NCI-H2107 treated with DMSO at 0.1 percent for 48 hours (cell line): Measurements from ENCODE around the gene NUP35.

Source experiments
- DNase-seq: peaks from one replicate; lab custom pipeline; 2025; ENCODE audit not compliant: unreplicated experiment; lab: John Stamatoyannopoulos, UW

Gene NUP35

GRCh38 chr2:183124222-183124956 is at the start of gene NUP35:
Gene NUP35, plus strand, starts transcription at chr2:183124443. Its CDS starts 15 bp downstream, at chr2:183124458.
- peak; percentile 89 for DNase-seq

- DNase-seq = no peak
These were observed 46.1 kb upstream of the NUP35 start for GRCh38 chr2:183078163-183078463.

- DNase-seq = peak; percentile 97
These were observed 45.6 kb upstream of the NUP35 start, which contains the start of gene DUSP19 for GRCh38 chr2:183078464-183079138. Gene DUSP19, plus strand, starts transcription at chr2:183078747. Its CDS starts 187 bp downstream, at chr2:183078934.

DNA sequence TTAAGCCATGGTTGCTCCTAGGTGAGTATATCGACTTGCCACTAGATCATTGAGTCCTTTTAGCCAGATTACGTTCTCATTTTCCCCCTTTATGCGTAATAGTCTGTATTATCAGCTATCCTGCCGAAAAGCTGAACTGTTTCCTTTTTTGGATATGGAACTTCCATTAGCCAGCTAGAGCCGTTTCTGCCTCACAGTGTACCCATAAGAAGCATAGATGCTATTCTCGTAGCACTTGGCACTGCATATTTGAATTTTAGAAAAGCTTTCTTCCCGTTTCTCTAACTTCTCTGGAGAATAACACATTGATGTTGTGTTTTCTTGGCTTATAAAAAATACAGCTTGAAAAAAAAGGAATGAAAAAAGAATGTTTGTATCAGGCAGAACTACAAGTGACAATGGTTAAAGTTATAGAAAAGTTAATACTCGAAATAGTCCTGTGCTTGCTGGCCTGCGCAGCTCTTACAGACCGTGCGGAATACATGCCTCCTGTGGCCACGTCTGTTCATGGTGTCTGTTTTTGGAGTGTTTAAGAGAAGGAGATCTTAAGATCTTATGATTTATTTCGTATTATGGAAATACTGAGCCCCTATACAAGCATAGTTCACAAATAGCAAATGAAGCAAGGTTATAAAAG is 45.0 kb upstream of the NUP35 start:
- DNase-seq = no peak

- no peak for DNase-seq
These were observed 42.3 kb upstream of the NUP35 start for GRCh38 chr2:183081911-183082310.

DNA sequence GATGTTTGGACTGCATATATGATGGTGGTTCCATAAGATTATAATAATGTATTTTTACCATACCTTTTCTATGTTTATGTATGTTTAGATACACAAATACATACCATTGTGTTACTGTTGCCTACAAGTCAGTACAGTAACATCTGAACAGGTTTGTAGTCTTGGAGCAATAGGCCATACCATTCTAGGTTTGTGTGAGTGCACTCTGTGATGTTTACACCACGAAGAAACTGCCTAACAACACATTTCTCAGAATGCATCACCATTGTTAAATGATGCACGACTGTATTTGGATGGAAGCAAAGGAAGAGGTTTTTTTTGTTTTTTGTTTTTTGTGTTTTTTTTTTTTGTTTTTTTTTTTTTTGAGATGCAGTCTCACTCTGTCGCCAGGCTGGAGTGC is 36.2 kb upstream of the NUP35 start:
- no peak for DNase-seq

- DNase-seq = no peak
These were observed 34.9 kb upstream of the NUP35 start for GRCh38 chr2:183089192-183089851.

DNA sequence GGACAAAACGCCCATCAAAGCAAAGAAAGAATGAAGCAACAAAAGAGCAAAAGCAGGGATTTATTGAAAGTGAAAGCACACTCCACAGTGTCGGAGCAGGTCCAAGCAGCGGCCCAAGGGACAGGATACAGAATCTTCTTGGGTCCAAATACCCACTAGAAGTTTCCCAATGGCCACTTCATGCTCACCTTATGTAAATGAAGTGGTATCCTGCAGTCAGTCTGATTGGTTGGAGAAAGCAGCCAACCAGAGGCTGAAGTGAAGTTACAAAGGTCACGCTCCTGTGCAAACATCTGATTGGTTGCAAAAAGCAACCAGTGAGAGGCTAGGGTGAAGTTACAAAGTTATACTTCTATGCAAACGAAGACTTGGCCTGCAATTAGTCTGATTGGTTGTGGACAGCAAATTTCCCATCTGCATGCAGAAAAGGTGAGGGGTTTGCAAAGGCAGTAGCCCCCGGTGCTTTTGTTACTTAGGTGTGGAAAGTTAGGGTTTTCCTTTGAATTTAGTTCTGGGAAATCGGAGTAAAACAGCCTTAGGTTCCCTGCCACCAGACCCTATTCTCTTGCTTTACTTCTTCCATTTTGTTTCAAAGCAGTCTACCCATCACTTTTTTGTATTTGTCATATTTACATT is 32.8 kb upstream of the NUP35 start:
- DNase-seq = no peak

DNA sequence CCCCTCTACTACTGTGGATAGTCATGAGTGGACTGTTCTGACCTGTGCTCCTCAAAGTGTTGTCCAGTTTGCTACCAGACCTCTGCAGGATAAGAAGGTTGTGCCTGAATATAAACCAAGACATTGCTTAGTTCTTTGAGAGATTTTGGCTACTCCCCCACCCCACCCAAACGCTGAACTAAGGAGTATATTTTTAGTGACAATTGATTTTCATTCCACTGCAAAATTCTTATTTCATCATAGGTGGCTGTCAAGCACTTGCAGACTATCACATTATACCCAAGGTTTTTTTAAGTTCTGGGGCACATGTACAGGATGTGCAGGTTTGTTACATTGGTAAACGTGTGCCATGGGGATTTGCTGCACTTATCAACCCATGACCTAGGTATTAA is 32.3 kb upstream of the NUP35 start:
- no peak for DNase-seq

- no peak for DNase-seq
These were observed 30.2 kb upstream of the NUP35 start for GRCh38 chr2:183093857-183094657.

DNA sequence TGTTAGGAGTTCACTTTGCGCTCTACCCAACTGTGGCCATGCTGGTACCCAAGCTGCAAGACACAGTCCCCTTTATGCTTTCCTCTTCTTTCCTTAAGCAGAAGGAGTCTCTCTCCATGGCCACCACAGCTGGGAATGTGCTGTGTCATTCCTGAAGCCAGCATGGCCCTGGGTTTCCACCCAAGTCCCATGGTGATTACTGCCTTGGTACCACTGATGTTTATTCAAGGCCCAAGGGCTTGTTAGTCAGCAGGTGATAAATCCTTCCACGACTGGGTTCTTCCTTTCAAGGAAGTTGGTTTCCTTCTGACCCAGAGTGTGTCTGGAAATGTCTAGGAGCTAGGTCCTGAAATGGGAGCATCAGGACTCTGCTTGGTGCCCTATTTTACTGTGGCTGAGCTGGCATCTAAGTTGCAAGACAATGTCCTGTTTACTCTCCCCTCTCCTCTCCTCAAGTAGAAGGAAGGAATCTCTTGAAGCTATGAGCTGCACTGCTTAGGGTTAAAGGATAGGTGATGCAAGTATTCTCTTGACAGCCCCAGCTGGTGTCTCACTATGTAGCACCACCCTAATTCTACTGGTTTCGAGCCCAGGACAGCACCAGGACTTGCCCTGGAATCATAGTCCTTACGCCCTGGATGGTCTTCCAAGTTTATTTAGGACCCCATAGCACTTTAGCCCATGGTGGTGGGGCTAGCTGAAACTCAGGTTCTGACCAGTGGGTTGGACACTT is 18.7 kb upstream of the NUP35 start:
- no peak for DNase-seq

DNA sequence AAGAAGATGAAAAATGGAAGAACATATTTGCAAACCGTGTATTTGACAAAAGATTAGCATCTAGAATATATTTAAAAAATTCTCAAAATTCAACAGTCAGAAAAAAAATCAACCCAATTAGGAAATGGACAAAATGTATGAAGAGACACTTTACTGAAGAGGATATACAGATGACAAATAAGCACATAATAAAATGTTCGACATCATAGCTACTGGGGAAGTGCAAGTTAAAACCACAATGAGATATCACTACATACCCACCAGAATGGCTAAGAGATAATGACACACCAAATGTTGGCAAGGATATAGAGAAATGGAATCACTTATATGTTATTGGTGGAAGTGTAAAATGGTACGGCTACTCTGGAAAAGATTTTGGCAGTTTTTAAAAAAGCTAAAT is 11.7 kb upstream of the NUP35 start:
- DNase-seq = no peak

DNA sequence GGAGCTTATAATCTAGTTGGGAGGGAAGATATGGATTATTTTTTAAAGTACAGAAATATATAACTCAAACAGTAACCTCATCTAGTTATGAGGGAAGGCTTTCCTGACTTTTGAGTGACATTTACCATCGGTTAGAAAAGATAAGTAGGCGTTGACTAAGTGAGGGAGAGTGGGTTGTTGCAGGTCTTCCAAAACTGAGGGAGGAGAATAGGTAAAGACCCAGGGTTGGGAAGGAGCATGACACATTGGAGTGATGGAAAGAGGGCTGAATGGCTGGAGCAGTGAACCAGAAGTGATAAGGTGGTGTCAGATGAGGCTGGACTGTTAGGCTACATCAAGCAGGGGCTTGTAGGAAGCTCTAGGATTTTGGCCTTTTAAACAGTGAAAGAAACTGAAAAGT is 10.6 kb upstream of the NUP35 start:
- DNase-seq = no peak

DNA sequence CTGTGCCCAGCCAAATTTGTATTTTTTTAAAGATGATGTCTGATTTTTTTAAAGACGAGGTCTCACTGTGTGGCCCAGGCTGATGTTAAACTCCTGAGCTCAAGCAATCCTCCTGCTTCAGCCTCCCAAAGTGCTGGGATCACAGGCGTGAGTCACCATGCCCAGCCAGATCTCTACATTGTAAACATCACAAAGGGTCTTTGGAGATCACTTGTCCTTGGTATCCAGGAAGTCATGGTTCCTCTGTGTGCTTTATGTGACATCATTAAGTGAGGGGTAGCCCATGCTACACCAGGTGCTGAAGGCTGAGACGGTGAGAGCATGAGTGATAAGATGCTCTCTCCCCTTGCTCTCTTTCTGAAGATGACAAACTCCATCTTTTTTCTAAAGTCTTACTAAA is 7.0 kb upstream of the NUP35 start:
- no peak for DNase-seq

GRCh38 chr2:183123117-183123958 is 905 bp upstream of the NUP35 start:
- no peak for DNase-seq

DNA sequence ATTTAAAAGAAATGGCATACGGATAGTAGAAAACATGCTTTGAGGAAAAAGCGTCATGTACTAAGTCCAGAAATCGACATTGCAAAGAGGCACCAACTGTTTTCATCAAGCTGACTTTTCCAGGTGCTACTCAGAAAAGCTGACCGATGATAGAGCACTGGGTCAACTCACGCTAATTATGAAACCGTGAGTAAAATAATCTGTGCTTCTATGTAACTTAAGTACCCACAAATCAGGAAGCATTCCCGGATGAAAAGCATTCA is 353 bp upstream of the NUP35 start:
- no peak for DNase-seq

GRCh38 chr2:183124957-183125255 is 663 bp downstream of the NUP35 start:
- DNase-seq = no peak

DNA sequence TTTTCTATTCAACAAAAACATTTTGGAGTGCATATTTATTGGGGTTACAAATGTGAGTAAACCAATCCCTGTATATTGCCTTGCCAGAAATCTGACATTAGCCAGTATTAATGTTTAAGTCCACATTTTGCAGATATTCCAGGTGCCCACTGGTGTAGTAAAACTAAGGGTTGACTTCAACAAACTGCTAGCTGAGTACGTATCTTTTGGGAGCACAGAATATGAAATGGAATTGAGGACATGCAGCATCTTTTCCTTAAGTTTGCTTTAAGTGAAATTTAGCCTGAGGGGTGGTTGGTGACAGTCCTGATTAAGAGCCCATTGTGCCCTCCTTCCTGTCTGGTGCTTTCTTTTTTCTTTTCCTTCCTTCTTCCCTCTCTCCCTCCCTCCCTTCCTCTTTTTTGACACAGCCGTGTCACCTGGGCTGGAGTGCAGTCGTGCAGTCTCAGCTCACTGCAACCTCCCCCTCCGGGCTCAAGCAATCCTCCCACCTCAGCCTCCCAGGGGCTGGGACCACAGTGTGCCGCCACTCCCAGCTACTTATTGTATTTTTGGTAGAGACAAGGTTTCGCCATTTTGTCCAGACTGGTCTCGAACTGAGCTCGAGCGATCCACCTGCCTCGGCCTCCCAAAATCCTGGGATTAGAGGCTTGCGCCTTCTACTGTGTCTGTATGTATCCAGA is 1.6 kb downstream of the NUP35 start:
- DNase-seq = no peak

DNA sequence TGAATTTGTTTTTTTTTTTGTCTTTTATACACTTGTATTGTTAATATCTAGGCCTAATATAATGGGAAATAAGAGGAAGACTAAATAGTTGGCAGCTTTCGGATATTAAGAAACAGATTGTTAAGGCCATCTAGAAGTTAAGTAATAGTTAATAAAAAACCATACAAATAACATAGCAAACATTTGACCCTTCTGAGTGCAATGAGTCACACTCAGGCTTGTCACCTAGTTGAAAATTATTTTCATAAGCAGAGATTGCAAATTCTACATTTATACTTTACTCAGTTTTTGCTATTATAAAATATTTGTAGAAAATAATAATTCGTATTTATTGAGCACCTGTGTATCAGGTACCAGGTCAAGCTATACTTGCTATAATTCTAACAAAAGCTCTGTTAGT is 2.4 kb downstream of the NUP35 start:
- no peak for DNase-seq
